ENCODE results near the gene KIAA1671.

KIAA1671 gene

DNA sequence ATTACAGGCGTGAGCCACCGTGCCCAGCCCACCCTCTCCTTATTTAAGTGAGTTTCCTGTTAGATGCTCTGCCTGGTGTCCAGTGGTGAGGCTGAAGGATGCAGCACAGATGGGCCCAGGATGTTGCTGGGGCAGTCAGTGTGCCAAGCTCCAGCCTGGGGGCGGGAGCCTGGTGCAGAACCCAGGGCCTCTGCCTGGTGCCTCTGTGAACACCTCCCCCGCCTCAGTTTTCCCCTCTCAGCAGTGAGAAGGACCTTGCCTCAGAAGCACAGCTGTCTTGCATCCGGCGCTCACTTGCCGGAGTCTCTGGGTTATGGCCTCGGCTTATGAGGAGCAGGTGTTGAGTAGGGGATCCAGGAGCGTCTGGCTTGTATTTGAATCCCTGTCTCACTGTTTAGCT is 116.2 kb downstream of the KIAA1671 start:
- no peak for DNase-seq (ENCODE audit: low spot score)

DNA sequence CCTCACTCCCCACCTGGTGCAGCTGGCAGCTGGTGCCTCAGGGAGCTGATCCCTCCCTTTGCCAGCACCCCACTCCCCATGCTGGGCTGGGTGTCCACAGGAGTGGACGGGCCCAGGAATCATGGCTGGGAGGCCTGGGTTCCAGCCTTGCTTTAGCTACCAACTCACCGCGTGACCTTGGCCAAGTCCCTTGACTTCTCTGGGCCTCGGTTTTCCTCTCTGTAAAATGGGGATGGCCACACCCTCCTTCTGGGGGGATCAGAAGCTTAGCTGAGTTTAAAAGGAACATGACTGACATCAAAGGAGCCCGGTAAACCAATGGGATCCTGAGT is 116.9 kb downstream of the KIAA1671 start:
- DNase-seq (ENCODE audit: low spot score) = no peak

DNA sequence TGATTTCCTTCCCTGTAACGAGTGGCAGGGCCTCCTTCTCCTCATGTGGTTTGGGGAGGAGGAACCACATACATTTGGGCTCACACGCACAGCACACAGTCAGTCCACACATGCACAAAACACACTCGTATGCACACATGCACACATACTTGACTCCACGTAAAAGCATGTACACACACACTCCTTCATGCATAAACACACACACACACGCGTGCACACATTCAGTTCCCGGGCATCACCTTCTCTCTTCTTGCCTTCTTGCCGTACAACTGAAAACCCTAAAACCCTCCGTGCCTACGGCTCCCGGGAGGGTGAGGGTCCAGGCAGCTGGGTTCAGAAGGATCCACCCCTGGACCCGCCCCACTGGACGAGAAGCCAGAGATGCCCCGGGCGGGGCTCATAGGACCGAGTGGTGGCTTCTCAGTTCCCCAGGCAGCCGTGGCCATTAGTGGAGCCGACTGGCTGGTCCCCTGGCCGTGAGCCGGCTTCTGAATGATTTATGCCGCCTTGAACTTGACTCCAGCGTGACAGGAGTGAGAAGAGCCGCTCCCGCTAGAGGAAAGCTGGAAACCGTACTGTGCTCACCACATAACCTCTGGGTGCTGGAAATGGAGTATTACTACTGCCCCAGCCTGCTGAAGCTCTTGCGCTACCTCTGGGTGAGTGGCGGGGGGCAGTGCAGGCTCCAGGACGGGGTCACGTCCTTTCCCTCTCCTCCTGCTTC is 117.4 kb downstream of the KIAA1671 start:
- DNase-seq (ENCODE audit: low spot score) = no peak

DNA sequence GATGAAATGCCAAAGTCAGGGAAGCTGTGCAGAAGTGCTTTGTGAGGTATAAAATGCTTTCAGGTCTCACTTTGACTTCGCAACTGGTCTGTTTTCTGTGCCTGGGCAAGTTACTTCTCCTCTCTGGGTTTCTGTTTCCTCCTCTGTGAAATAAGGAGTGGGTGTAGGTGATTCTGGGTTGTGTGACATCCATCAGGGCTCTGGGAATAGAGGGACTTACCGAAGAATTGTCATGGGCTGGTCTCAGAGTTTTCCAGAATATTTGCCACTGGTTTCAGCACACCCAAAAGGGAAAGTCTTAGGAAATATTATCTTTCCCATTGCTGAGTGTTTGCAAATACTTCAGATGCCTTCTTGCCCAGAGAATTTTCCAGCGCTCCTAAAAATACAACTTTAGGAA is 118.4 kb downstream of the KIAA1671 start:
- no peak for DNase-seq (ENCODE audit: low spot score)

DNA sequence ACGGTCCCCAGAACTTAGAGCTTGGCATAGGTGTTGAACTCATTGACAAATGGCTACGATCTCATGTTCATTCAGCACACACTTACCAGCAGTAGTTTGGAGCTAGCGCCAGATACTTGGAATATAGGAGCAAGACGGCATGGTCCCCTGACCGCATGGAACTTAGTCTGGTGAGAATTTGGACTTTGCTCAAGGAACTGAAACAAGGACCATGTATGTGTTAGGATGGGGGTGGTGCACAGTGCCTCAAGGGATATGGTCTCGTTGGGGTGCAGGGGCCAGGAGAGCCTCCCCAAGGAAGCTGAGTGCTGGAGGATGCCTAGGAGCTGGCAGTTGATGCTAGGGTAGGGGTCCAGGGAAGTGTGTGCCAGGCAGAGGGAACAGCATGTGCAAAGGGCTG is 119.2 kb downstream of the KIAA1671 start:
- DNase-seq (ENCODE audit: low spot score) = no peak

DNA sequence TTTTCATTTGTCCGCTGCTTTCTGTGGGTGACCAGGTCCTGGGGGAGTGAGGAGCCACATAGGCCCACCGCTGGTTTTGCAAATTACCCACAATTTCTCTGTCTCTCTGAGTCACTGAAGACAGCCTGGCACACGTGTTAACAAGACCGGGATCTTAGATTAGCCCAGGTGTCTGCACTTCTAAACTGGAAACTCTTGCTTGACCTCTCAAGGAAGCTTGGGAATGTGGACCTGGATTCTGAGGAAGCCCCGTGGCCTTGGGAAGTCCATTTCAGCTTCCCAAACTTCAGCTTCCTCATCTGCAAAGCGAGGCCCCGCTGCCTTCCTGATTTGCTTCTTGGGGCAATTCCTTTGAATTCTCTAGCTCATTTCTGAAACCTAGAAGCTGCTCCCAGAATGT is 119.9 kb downstream of the KIAA1671 start:
- DNase-seq (ENCODE audit: low spot score) = no peak

DNA sequence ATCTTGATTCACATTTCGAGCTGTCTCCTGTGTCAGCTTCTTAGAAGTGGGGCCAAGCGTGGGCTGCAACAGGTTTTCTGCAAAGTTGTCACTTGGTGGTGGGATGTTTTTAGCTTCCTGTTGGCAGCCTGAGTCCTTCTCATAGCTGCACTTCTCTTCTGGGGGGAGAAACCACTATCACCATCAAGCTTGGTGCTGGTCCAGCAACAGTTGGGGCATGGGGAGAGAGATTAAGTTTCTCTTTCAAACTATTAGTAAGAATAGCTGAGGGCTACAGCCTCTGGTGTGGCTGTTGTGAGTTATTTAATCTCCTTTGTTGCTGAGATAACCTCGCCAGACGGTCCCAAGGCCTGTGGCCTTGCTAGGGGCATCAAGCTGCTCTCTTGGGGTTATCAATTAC is 123.8 kb downstream of the KIAA1671 start:
- DNase-seq (ENCODE audit: low spot score) = no peak

DNA sequence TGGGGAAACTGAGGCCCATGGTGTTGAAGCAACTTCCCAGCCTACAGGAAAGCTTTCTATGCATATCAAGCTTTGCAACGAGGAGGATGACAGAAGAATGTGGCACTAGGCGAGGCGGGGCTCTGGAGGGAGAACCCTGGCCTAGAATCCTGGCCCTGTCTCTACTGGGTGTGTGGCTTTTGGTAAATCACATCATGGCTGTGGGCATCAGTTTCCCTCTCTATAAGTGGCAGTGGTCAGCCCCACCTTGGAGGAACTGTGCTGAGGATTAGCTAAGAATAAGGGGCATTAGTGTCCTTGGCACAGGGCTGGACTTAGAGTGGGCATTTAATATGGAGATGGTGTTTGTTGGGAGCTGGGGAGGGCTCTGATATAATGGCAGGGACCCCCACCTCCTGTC is 124.5 kb downstream of the KIAA1671 start:
- no peak for DNase-seq (ENCODE audit: low spot score)

DNA sequence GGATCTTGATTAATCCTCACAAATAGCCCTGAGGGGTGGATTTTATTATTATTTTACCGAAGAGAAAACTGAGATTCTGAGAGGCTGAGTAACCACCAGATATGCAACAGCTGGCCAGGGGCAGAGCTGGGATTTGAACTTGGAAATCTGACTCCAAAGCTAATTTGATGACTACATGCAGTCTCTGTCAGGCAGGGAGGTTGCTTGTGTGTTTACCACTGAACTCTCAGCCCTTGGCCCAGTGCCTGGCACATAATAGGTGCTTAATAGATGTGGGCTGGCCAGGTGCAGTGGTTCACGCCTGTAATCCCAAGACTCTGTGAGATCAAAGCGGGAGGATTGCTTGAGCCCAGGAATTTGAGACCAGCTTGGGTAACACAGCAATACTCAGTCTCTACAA is 125.4 kb downstream of the KIAA1671 start:
- no peak for DNase-seq (ENCODE audit: low spot score)

DNA sequence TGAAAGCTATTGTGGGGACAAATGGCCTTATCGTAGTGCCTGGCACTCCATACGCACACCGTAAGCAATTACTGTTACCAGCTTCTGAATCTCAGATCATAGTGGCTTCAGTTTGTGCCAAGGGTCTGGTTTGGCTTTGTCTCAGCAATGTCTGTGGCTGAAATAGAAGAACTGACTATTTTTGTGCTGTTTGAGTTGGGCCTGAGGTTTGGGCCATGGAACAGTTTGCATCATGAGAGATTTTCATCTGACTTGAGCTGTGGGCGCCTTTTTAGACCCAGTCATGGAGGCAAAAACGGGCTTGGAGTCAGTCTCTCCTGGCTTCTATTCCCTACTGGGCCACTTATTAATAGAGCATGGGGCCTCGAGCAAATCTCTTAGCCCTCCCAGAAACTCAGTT is 126.1 kb downstream of the KIAA1671 start:
- DNase-seq (ENCODE audit: low spot score) = no peak

DNA sequence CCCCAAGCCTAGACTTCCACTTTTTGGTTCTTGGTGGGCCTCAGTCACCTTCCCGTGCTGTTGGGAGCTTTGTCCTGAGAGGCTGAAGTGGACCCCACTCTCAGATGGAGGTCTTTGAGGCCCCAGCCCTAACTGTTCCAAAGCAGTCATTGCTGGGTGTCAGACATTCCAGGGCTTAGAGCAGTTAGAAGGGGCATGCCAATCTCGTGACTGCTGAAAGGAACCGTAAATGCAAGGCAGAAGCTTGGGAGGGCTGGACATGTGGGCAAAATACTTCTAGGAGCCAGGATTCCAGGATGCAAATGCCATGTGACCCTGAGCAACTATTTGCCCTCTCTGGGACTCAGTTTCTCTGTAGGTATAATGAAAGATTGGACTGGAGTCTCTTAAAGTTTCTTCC is 128.3 kb downstream of the KIAA1671 start:
- no peak for DNase-seq (ENCODE audit: low spot score)

DNA sequence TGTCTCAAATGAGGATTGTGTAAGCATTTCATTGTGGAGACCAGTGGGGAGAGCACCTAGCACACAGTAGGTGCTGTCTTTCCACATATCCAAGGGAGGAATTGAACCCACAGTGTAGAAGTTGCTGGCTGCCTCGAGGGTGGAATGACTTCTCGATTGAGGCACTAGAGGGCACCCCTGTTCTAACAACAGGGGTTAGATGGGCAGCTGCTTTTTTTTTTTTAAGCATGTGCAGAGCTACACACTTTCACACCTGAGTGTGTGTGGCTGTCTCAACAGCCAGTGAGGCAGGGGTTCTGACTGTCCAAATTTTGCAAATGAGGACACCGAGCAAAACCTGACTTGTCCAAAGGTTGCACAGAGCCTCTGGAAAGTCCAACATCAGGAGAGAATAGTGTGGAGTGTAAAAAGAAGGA is 128.9 kb downstream of the KIAA1671 start:
- DNase-seq (ENCODE audit: low spot score) = peak; percentile 63

DNA sequence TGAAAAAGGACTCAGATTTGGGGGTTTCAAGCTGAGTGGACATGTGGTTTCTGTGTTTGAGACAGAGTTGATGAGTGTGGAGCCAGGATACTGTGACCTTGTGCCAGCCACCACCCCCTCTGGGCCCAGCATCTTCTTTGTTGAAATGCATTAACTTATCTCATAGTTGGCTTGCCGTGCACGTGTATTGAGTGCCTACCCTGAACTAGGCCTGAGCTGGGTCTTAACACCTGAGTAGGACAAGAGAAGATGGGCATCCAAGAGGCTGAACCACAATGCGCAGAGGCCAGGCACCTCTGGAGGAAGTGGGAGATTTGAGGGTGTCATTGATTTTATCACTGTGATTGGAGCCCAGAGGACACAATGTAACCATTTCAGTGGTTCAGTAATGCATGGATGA is 129.6 kb downstream of the KIAA1671 start:
- no peak for DNase-seq (ENCODE audit: low spot score)

DNA sequence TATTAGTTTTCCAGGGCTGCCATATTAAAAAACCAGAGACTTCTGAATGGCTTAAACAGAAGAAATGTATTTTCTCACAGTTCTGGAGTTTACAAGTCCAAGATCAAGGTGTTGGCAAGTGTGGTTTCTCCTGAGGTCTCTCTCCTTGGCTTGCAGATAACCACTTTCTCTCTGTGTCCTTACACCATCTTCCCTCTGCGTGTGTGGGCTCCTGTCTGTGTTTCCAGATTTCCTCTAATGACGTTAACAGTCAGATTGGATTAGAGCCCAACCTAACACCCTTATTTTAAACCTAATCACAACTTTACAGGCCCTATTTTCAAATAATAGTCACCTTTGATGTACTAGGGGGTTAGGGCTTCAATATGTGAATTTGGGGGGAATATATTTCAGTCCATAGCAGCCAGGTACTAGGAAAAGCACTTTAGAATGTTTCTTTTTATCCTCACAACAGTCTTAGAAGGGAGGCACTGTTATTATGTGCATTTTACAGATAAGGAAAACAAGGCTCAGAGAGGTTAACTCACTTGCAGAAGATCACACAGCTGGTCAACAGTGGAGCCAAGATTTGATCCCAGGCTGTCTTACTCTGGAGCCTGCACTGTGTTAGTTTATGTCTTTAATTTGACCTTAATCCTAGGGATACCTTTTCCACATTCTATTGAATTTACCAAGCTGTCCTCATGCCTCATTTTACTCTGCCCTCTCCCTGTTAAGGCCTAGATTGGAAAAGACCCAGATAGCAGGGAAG is 130.7 kb downstream of the KIAA1671 start:
- DNase-seq (ENCODE audit: low spot score) = no peak

DNA sequence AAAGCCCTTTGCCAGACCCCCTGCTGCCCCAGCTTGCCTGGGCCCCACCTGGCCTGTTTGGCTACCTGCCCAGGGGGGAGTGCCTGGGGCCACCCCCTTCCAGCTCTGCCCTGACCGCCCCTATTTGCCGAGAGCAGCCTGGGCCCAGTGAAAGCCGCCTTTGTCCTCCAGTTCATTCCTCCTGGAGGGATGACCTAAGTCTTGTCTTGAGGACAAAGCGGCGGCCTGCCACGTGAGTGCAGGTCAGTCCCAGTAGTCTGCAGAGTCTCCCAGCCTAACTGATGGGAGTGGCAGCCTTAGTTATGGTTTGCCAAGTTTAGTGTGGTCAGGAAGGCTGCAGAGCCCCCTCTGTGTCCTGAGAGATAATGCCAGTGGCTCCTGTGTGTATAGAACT is 131.3 kb downstream of the KIAA1671 start:
- DNase-seq (ENCODE audit: low spot score) = no peak

DNA sequence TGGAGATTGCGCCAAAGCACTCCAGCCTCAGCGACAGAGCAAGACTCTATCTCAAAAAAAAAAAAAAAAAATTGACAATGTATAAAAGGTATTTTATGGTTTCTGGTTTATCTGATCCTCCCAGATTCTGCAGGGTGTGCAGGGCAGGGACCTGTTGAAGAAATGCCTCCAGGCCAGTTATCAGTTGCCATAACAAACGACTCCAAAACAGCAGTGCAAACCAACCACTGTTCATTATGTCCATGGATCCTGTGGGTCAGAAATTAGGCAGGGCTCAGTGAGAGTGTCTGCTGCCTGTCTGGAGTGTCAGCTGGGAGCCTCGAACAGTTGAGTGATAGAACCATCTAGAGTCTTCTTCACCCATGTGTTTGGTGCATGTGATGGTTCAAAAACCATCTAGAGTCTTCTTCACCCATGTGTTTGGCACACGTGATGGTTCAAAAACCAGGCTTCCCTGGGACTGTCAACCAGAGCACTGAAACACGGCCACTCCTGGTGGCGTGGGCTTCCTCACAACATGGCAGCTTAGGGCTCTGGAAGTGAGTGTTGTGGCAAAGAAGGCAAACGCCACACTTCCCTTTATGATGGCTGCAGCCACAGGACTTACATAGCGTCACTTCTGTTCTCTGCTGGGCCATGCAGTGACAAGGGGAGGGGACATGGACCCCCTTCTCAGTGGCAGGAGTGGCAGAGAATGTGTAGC is 132.0 kb downstream of the KIAA1671 start:
- DNase-seq (ENCODE audit: low spot score) = no peak

DNA sequence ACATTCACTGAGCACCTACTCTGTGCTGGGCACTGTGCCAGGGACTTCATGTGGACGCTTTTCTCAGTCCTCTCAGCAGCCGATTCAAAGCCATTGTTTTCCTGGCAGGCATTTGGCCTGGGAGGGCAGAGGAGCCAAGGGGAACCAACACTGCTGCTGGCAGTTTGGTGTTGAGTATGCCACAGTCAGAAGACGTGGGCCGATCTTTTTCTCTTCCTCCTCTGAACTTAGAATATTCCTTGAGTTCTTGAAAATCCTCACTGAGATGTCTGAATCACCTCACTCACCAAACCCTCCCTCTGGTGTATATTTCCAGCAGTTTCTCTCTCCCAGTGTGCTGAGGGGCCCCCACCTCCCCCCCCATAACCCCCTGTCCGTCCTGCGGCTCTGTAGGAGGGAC is 132.6 kb downstream of the KIAA1671 start:
- no peak for DNase-seq (ENCODE audit: low spot score)

DNA sequence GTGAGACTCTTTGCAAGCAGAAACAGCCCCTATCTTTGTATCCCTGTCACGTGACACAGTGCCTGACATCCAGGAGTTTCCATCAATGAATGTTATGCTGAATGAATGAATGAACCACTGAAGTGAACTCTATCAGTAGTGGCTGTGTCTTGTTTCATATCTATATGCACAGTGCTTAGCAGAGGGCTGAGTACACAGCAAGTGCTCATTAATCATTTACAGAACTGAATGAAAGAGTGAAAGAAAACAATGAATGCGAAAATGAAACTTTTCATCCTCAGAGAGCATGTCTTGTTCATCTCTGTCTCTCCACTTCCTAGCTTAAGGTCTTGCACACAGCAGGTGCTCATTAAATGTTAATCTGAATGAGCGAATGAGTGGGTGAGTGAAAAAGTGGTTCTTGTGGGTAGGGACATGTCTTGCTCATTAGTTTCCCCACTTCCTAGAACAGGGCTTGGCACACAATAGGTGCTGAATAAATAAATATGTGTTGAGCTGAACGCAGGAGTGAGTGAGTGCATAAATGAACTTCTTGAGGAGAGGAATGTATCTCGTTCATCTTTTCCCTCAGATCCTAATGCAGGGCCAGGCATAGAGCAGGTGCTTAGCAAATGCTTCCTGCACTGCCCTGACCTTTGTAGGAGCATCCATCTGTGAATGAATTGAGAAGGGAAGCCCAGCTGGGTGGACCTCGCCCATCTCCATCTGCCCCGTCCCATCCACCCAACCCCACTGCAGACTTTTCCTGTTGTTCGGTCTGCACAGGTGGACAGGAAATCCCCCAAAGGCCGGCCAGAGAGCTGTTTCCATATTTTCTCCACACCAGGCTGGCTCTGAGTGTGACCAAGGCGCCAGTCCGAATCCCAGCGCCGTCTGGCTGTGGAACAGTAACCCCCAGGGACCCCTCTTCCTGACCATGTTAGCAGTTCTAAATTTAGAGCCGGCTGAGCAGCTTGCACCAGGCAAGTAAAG is 133.7 kb downstream of the KIAA1671 start:
- DNase-seq (ENCODE audit: low spot score) = peak; percentile 36

DNA sequence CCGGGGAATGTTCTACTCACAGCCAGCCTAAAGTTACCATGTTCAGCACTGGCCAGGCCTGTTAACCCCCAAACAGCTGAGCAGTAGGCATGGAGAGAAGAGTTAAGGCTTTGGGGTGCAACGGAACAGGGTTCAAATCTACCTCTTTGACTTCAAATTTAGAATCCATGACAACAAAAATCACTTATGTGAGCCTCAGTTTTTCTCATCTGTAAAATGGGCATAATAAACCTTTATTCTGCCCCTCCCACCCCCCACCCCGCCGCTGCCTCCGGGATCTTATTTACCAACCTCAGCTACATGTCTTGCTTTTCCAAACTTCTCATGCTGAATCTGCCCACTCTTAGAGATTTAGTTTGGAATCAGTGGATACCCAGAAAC is 134.4 kb downstream of the KIAA1671 start:
- DNase-seq (ENCODE audit: low spot score) = no peak

DNA sequence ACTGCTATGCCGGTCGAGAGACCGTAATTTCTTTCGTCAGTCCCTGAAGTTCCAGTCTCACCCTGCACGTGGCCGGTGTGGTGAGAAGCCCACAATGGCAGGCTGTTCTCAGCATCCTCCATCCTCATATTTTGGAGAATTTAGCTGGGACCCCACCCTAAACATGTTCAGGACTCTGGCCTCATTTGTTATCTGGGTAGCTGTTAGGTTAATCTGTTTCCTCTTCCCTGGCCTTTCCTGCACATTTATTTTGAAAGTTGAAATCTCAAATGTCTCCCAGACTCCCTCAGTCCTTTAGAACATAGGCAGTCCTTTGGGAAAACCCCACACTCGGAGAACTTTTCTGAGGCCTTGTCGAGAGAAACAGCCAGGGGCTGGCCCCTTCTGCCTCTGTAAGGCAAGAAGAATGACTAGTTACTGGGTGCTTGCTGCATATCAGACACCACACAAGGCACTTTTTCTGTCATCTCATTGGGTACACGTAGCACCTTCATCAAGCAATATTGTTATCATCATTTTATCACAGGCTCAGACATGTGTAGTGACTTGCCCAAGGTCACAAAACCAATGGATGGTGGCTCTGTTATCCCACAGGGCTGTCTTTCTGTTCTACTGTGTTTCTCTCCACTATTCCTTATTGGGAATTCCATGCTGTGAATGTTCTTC is 137.8 kb downstream of the KIAA1671 start:
- DNase-seq (ENCODE audit: low spot score) = no peak

DNA sequence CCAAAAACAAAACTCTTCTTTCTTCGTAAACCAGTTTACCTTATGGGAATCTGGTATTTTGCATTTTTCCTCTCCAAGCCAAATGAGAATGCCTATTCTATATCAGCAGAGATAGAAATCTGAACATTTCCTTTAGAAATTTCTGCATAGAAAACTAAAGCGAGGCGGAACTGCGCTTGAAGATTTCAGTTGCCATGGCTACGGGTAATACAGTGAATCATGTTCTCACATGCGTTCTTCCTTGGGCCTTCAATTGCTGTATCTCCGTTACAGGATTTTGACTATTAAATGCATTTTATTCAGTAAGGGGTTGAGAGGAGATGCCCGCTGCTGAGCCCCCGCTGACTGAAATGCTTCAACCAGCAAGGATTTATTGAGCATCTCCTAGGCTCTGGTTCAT is 138.9 kb downstream of the KIAA1671 start:
- DNase-seq (ENCODE audit: low spot score) = no peak

DNA sequence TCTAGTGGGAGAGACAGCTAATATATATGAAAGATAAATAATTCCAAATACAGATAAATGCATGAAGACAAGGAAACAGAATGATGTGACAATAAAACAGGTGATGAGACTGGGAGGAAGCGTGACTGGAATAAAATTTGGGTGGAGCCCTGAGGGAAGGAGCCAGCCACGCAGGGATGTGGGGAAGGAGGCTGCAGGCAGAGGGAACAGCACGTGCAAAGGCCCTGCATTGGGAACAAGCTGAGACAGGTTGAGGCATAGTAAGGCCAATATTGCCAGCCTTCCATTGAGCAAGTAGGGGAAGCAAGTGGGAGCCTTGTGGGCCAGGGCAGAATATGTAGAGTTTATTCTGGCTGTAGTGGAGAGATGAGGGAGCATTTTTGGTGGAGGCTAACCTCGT is 139.6 kb downstream of the KIAA1671 start:
- DNase-seq (ENCODE audit: low spot score) = no peak

All from NAMALWA (cell line).